Lower lobe of right lung (tissue), 2 donors: ENCODE measurements around the gene TH. TPM values are rescaled to one million over a fixed set of nuclear protein-coding genes. Genes with fewer than 3 reads are reported as not detected.

Experiments
- ATAC-seq, 2 donors: fragments of 200-7000 bp; cut with Tn5 transposase; one replicate each; pipeline ENCODE4 v1.9.1; 2020 to 2022; ENCODE audit warnings: mild to moderate bottlenecking in 2 of 2, moderate library complexity in 2 of 2
- DNase-seq: peaks from one replicate; pipeline ENCODE4 v3.0.0-alpha.2; 2020
- H3K27ac ChIP-seq: fragments of 200-600 bp; one replicate; pipeline ENCODE4 v1.8.0; 2022
- H3K27me3 ChIP-seq: fragments of 200-600 bp; one replicate; pipeline ENCODE4 v1.8.0; 2022; ENCODE audit warnings: low read depth
- H3K36me3 ChIP-seq: fragments of 200-600 bp; one replicate; pipeline ENCODE4 v1.8.0; 2022; ENCODE audit warnings: mild to moderate bottlenecking
- H3K4me1 ChIP-seq: fragments of 200-600 bp; one replicate; pipeline ENCODE4 v1.8.0; 2022
- H3K4me3 ChIP-seq: fragments of 200-600 bp; one replicate; pipeline ENCODE4 v1.8.0; 2022; ENCODE audit warnings: mild to moderate bottlenecking
- H3K9me3 ChIP-seq: fragments of 200-600 bp; one replicate; pipeline ENCODE4 v1.8.0; 2022
- CTCF ChIP-seq: fragments of 200-600 bp; IDR thresholded peaks from one replicate; pipeline ENCODE4 v1.8.0; 2022; ENCODE audit warnings: antibody characterized with exemption, mild to moderate bottlenecking
- intact Hi-C: fragments of 100-400 bp; cut with DNase I; formaldehyde crosslinking; loops from one replicate; pipeline ENCODE4 v1.11.0; 2022
- microRNA-seq: library from miRNA; unstranded; fragments of <30 nt; microRNA quantifications from one replicate; pipeline ENCODE4 v1.2.0, GENCODE V29; 2020; ENCODE audit warnings: borderline number of aligned reads
- total RNA-seq: library from RNA; stranded (reverse); fragmentation: NEBNext Ultra II Directional; extraction: Animal tissue kit (Norgen Biotek cat#: 25700); gene quantifications from one replicate; pipeline ENCODE4 v1.2.1, GENCODE V29; 2021
- donor health status: DM: no; HTN: yes; CAD: no; lungs with severe emphysema.

The TH gene
- total RNA-seq, 1 donor from 2014 or later, result not detected

GRCh38 chr11:2118677-2119076, 52.9 kb downstream of the TH start:
- intact Hi-C loops, result no loop called here
- no peak overlapping the region for H3K4me3 ChIP-seq
- H3K36me3 ChIP-seq, result no peaks in the 10 kb centered on the region
- H3K4me1 ChIP-seq, result no peaks in the 10 kb centered on the region
- peaks cover 24% of the 10 kb centered on the region for H3K27me3 ChIP-seq
- no peak for ATAC-seq
- H3K27ac ChIP-seq, result no peak overlapping the region
- DNase-seq, result no peak
- TF ChIP-seq CTCF, result no peak
- peaks cover 5% of the 10 kb centered on the region for H3K9me3 ChIP-seq

- intact Hi-C loops, result no loop called here
- H3K36me3 ChIP-seq, result no peaks in the 10 kb centered on the region
- DNase-seq (no peak), ATAC-seq (no peak)
- peaks cover 13% of the 10 kb centered on the region for H3K27me3 ChIP-seq
- H3K9me3 ChIP-seq, result peaks cover 5% of the 10 kb centered on the region
- no peak overlapping the region for H3K27ac ChIP-seq
- TF ChIP-seq CTCF, result no peak
- H3K4me3 ChIP-seq, result no peak overlapping the region
- H3K4me1 ChIP-seq, result no peaks in the 10 kb centered on the region
These were observed 54.9 kb downstream of the TH start for GRCh38 chr11:2116680-2117079.

- no peak overlapping the region for H3K27ac ChIP-seq
- H3K27me3 ChIP-seq, result peaks cover 6% of the 10 kb centered on the region
- no peaks in the 10 kb centered on the region for H3K4me1 ChIP-seq
- H3K36me3 ChIP-seq, result no peaks in the 10 kb centered on the region
- peaks cover 5% of the 10 kb centered on the region for H3K9me3 ChIP-seq
- peak; percentile 26 for DNase-seq
- peak in 1 of 2 donors; percentile 26 for ATAC-seq
- intact Hi-C loops, result no loop called here
- no peak overlapping the region for H3K4me3 ChIP-seq
- no peak for TF ChIP-seq CTCF
These were observed 56.3 kb downstream of the TH start for GRCh38 chr11:2115308-2115707.

- peak; percentile 28 for DNase-seq
- TF ChIP-seq CTCF, result no peak
- no peaks in the 10 kb centered on the region for H3K4me1 ChIP-seq
- ATAC-seq, result peak in 1 of 2 donors; percentile 36
- no peak overlapping the region for H3K27ac ChIP-seq
- H3K27me3 ChIP-seq, result peaks cover under 1% of the 10 kb centered on the region
- H3K36me3 ChIP-seq, result no peaks in the 10 kb centered on the region
- intact Hi-C loops, result no loop called here
- no peak overlapping the region for H3K4me3 ChIP-seq
- peaks cover 5% of the 10 kb centered on the region for H3K9me3 ChIP-seq
These were observed 57.0 kb downstream of the TH start for GRCh38 chr11:2114430-2115241.

Small RNA genes within 50 kb of the gene (microRNA-seq; reads per million reads assigned to microRNA genes)
- gene MIR4686 (not detected), gene MIR483 (23.1 reads per million, percentile 29 among the genes with 10 or more reads in this experiment)

Other genes starting within 250 kb of the TH start
- gene MRPL23, start 224.5 kb downstream of the TH start, total RNA-seq, result 59.2 TPM
- gene H19, start 174.0 kb downstream of the TH start, total RNA-seq, result 87.6 TPM
- gene IGF2, start 32.4 kb downstream of the TH start, total RNA-seq, result 33.9 TPM
- gene INS, start 10.6 kb downstream of the TH start, total RNA-seq, result not detected
- 1.7 TPM for gene ASCL2, start 98.8 kb upstream of the TH start, total RNA-seq
- gene C11orf21, start 130.1 kb upstream of the TH start, total RNA-seq, result 12.1 TPM
- 12.5 TPM for gene TSPAN32, start 130.2 kb upstream of the TH start, total RNA-seq
- 850 TPM for gene CD81, start 205.5 kb upstream of the TH start, total RNA-seq
- gene TSSC4, start 228.9 kb upstream of the TH start, total RNA-seq, result 38.8 TPM